ENCODE results near the gene APC2.

Gene APC2, protein sequence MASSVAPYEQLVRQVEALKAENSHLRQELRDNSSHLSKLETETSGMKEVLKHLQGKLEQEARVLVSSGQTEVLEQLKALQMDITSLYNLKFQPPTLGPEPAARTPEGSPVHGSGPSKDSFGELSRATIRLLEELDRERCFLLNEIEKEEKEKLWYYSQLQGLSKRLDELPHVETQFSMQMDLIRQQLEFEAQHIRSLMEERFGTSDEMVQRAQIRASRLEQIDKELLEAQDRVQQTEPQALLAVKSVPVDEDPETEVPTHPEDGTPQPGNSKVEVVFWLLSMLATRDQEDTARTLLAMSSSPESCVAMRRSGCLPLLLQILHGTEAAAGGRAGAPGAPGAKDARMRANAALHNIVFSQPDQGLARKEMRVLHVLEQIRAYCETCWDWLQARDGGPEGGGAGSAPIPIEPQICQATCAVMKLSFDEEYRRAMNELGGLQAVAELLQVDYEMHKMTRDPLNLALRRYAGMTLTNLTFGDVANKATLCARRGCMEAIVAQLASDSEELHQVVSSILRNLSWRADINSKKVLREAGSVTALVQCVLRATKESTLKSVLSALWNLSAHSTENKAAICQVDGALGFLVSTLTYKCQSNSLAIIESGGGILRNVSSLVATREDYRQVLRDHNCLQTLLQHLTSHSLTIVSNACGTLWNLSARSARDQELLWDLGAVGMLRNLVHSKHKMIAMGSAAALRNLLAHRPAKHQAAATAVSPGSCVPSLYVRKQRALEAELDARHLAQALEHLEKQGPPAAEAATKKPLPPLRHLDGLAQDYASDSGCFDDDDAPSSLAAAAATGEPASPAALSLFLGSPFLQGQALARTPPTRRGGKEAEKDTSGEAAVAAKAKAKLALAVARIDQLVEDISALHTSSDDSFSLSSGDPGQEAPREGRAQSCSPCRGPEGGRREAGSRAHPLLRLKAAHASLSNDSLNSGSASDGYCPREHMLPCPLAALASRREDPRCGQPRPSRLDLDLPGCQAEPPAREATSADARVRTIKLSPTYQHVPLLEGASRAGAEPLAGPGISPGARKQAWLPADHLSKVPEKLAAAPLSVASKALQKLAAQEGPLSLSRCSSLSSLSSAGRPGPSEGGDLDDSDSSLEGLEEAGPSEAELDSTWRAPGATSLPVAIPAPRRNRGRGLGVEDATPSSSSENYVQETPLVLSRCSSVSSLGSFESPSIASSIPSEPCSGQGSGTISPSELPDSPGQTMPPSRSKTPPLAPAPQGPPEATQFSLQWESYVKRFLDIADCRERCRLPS (N-terminal part only)

GRCh38 chr19:1449467-1450442, at the start of gene APC2:
Gene APC2 (plus strand): TSS chr19:1450121. CDS start chr19:1453002, 2,881 bp downstream.
- DNase-seq = no peak

- DNase-seq = peak in 2 of 3 donors; percentile 22 to 41
Measured at GRCh38 chr19:1400281-1401137, 49.4 kb upstream of the APC2 start.

DNA sequence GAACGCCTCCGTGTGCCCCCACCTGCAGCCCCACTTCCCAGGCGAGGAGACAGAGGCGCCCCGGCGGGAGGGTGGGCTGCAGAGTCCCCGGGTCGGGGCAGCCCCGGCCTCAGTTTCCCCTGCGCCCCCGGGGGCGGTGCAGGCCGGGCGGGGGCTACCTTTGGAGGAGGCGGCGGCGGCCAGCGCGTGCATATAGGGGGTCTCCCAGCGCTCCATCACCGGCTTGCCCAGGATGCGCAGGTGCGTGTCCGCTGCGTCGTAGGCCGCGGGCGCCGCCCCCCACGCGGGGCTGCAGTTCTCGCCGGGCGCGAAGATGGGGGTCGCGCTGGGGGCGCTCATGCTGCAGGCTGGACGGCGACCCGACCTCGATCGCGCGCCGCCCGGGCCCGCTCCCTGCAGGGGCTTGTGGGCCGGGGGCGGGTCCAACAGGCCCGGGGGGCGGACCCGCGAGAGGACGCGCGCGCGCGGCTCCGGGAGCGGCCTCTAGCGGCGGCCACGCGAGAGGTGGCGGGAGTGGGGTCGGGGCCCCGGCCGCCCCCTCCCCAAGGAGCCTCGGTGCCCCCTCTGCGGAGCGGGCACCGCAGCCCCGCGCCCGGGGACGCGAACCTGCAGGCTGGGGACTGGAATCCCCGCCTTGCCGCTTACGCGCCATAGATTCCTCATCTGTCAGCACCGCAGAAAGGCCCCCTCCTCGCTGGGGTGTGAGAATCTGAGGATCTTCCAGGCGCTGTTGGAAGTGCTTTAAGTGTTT, 48.6 kb upstream of the APC2 start, which contains the start of gene GAMT:
GAMT (minus strand) TSS at position 405 of the 751 bp plus-strand sequence; CDS start at position 339, 66 bp downstream.
- DNase-seq = peak in 2 of 3 donors; percentile 53 to 73

DNA sequence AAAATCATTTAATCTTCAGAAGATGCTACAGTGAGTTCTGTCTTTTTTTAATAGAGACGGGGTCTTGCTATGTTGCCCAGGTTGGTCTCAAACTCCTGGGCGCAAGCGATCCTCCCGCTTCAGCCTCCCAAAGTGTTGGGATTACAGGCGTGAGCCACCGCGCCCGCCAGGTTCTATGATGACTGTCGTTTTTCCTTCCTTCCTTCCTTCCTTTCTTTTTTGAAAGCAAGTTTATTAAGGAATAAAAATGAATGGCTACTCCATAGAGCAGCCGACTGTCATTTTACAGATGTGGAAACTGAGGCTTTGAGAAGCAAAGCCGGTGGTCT, 48.1 kb upstream of the APC2 start:
- no peak for DNase-seq

DNA sequence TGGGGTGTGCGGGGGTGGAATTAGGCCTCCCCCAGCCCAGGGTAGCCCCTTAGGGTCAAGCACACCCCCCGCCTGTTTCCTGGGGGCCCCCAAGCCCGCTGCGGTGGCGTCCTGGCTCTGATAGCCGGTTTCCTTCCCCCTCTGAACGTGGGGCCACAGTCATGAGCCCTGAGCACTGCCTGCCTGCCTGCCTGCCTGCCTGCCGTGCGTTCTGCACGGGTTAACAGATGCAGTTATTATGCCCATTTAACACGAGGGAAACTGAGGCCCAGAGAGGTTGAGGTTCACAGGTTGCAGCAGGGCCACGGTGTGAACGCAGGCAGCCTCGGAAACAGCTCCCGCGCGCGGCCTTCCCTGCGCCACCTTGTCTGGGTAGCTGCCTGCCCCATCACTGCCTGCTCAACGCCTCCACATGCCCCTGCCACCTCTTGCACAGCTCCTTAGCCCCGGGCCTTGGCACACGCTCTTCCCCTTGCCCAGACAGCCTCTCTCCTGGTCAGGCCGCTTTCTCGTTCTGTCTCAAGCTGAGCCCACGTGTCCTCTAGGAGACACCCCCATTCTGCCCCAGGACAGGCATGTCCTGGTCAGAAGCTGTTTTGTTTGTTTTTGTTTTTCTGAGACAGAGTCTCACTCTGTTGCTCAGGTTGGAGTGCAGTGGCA, 47.4 kb upstream of the APC2 start:
- no peak for DNase-seq

DNA sequence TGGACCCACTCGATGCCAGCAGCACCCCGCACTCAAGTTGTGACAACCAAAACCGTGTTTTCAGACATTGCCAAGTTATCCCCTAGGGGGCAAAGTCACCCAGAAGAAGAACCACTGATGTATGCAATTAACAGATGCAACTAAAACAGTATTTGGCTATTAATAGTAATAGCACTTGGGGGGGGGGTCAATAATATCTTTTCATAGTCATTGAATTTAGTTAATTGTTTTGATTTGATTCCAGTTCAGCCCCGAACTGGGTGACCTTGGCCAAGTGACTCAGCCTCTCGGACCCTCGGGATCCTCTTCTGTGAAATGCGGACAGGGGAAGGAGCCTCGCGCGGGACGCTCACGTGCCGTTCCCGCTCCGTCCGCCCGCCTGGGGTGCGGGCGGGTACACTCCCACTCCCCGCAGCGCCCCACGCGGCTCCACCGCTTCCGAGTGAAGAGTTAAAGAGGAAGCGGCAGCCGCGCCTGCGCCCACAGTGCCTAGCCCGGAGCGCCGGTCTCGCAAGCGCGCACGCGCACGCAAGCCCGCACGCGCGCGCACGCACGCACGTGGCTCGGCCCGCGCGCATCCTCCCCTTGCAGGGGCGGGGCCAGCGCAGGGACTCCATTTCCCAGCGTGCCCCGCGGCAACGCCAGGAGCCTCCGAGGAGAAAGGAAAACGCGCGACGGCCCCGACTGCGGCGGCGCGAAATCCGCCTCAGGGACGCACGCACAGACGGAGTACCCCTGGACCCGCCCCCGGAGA, 43.0 kb upstream of the APC2 start:
- DNase-seq = peak; percentile 100

DNA sequence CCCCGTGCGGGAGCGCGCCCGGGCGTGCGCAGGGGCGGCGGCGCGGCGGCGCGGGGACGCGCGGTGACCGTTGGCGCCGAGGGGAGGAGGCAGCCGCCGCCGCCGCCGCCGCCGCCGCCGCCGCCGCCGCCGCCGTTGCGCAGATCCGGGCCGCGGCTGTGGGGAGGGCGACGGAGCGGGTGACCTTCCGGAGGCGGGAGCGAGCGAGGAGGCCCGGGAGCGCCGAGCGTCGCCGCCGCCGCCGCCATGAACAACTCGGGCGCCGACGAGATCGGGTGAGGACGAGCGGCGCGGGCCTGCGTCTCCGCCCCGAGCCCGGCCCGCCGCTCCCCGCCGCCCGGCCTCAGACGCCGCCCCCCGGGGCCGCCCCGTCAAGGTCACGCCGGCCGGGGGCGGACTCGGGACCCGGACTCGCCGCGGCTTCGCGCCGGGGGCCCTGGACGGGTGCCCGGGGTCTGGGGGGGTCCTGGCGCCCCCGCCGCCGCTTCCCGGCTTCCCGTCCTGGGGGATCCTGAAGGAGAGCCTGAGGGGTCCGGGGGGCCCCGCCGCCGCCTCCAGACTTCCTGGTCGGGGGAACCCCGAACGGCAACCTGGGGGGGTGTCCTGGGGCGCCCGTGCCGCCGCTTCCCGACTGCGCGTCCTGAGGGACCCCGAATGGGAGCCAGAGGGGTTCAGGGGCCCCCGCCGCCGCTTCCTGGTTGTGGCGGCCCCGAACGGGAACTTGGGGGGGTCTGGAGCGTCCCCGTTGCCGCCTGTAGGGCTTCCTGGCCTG, 42.2 kb upstream of the APC2 start, which contains the start of gene DAZAP1:
DAZAP1 (plus strand) TSS at position 59 of the 772 bp plus-strand sequence; CDS start at position 247, 188 bp downstream.
- DNase-seq = peak; percentile 71 to 89 (median 71)

DNA sequence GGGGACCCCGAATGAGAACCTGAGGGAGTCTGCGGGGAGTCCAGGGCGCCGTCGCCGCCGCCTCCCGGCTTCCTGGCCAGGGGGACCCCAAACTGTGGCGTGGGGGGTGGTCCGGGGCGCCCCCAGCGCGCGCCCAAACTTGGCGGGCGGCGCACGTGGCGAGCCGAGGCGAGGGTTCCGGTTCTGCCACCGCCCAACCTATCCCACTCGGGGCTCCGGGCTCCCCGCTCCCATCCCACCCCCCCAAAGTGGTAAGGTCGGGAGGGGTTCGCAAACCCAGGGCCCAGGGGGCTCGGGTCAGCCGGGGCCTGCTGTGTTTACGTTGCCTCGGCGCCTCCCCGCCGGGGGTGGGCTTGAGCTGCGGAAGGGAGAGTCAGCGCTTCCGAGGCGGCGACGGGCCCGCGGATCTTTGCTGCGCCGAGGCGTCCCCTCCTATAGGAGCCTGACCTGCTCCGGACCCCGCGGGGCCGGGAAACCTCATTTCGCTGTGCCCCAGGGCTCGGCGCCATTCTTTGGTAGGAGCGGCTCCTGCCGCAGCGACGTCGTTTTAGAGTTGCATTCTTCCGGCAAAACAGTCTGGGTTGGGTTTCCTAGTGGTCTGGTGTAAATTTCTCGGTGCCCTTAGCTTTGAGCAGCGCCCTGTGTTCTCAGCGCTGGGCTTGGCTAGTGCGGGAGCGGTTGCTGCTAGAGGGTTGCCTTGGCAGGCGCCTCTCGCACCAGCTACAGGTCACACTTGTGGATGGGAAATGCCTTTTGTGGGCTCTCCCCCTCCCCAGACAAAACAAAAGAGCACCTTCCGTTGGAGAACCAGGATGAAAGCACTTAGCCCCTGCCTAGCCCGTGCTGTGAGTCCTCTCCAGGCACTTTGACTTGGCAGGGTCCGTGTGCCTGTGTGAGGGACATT, 41.4 kb upstream of the APC2 start:
- DNase-seq = peak; percentile 52 to 80 (median 62)

GRCh38 chr19:1409204-1410005, 40.5 kb upstream of the APC2 start:
- DNase-seq = no peak

DNA sequence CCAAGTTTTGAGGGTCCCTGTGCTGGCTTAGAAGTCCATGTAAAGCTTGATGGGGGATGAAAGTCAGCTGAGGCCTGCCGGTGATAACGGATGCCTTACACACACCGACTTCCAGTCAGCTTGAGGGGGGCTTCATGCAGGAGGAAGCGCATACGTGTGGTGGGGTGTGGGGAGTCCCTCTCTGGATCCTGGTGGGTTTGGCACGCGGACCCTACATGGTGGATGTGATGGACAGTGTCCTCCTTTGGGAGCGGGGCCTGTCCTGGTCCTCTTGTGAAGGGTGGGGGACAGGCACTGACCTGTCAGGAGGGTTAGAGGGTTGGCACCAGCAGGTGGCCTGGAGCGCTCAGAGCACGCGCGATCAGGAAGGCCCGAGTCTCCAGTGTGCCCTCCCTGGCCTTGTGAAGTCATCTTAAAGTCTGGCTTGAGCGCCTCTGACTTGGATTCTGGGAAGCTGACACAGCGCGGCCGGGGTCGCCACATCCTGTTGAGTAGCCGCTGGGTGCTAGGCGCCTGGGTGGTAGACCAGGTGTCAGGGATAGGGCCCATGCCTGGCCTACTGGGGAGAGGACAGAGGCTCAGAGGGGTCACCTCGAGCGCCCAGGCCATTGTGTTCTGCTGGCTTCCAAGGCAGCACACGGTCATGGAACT, 39.7 kb upstream of the APC2 start:
- DNase-seq = peak; percentile 18 to 35 (median 19)

- DNase-seq = no peak
Measured at GRCh38 chr19:1410789-1411188, 39.1 kb upstream of the APC2 start.

DNA sequence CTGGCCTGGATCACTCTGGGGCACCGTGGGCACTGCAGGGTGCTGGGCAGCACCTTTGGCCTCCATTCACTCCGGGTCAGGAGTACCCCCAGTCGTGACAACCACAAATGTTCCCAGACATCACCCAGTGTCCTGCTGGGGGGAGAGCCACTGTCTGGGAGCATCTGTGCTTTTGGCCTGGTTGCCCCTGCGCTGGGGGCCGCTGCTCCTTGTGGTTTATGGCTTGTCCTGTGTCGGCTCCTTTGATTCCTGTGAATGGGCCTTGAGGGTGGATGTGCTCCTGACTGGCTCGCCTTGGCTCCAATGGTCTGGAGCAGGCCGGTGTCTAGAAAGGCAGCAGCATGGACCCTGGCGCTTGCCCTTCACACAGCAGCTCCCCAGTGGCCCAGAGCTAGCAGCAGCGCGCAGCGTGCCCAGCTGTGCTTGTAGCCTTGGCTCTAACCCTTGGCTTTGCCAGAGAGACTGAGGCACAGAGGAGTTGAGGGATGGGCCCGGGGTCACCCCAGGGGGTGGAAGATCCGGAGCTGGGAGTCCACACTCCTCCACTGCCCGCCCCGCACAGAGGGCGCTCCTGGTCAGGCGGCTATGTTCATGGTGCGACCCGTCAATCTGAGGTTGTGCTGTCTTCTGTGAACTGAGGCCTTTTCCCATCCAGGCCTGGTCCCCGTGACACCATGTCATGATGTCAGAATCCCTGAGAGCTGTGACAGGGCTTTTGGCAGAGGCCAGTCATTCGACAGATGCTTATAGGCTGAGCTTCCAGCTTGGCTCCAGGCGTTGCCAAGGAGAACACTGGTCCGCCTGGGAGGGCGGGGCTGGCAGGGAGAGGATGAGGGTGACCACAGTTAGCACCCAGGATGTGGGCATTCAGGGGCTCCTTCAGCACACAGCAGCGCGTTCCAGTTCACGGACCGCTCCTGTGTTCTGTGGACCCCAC, 38.4 kb upstream of the APC2 start:
- DNase-seq = no peak

GRCh38 chr19:1412323-1412923, 37.5 kb upstream of the APC2 start:
- no peak for DNase-seq

All from suppressor macrophage treated with lipopolysaccharide for 1 hour (primary cell).